ENCODE results near the gene ARHGAP6.
A peak's percentile ranks its signal among the peaks of the same experiment; 100 is the strongest.

ARHGAP6 gene

GRCh38 chrX:11462136-11462535, 203.6 kb downstream of the ARHGAP6 start:
- DNase-seq: no peak

- no peak for DNase-seq
Measured at GRCh38 chrX:11461201-11462001, 204.3 kb downstream of the ARHGAP6 start.

GRCh38 chrX:11460347-11460746, 205.4 kb downstream of the ARHGAP6 start:
- no peak for DNase-seq

GRCh38 chrX:11458170-11458569, 207.6 kb downstream of the ARHGAP6 start:
- DNase-seq: no peak

GRCh38 chrX:11451151-11451550, 214.6 kb downstream of the ARHGAP6 start:
- DNase-seq: peak in 1 of 51 donors; percentile 5

- no peak for DNase-seq
Measured at GRCh38 chrX:11450354-11450753, 215.4 kb downstream of the ARHGAP6 start.

- DNase-seq: peak in 1 of 51 donors; percentile 7
Measured at GRCh38 chrX:11449613-11450012, 216.1 kb downstream of the ARHGAP6 start.

GRCh38 chrX:11447418-11447817, 218.3 kb downstream of the ARHGAP6 start:
- no peak for DNase-seq

GRCh38 chrX:11446949-11447348, 218.8 kb downstream of the ARHGAP6 start:
- no peak for DNase-seq

GRCh38 chrX:11446336-11446735, 219.4 kb downstream of the ARHGAP6 start:
- no peak for DNase-seq

GRCh38 chrX:11445540-11445939, 220.2 kb downstream of the ARHGAP6 start:
- DNase-seq: peak in 1 of 51 donors; percentile 1

GRCh38 chrX:11444052-11444451, 221.7 kb downstream of the ARHGAP6 start:
- DNase-seq: no peak

GRCh38 chrX:11439846-11440245, 225.9 kb downstream of the ARHGAP6 start:
- DNase-seq: no peak

GRCh38 chrX:11438767-11439166, 227.0 kb downstream of the ARHGAP6 start:
- no peak for DNase-seq

- DNase-seq: no peak
Measured at GRCh38 chrX:11438380-11438723, 227.4 kb downstream of the ARHGAP6 start.

- no peak for DNase-seq
Measured at GRCh38 chrX:11437642-11438379, 227.9 kb downstream of the ARHGAP6 start.

GRCh38 chrX:11435568-11435967, 230.2 kb downstream of the ARHGAP6 start:
- DNase-seq: no peak

GRCh38 chrX:11434607-11435006, 231.1 kb downstream of the ARHGAP6 start:
- no peak for DNase-seq

GRCh38 chrX:11431786-11432185, 233.9 kb downstream of the ARHGAP6 start:
- no peak for DNase-seq

GRCh38 chrX:11430271-11430670, 235.4 kb downstream of the ARHGAP6 start:
- no peak for DNase-seq

- DNase-seq: no peak
Measured at GRCh38 chrX:11429538-11430085, 236.1 kb downstream of the ARHGAP6 start.

GRCh38 chrX:11427453-11428071, 238.2 kb downstream of the ARHGAP6 start:
- peak in 26 of 51 donors; percentile 0 to 38 (median 8) for DNase-seq

All from hypothalamus (tissue), 51 donors.